ENCODE data around the gene MXI1. TPM values are rescaled to one million over a fixed set of nuclear protein-coding genes. Genes with fewer than 3 reads are reported as not detected.
A peak's percentile ranks its signal among the peaks of the same experiment; 100 is the strongest.

MXI1 gene
- total RNA-seq, 1 experiment from 2014 or later, result 16.6 TPM

- ATAC-seq, result no peak
- Mint-ChIP-seq H3K36me3 (peaks cover 45% of the 10 kb centered on the region), H3K4me3 (peak overlapping the region; percentile 95), H3K4me1 (peaks cover 32% of the 10 kb centered on the region), H3K27me3 (ENCODE audit: low read depth) (no peaks in the 10 kb centered on the region), H3K27ac (peak overlapping the region; percentile 95), H3K9me3 (no peaks in the 10 kb centered on the region)
- no peak for TF ChIP-seq RELA (CRISPR knock-in tag; IDR thresholded peaks at IDR 0.05; ENCODE audit: borderline replicate concordance)
- TF ChIP-seq CDX4 (CRISPR knock-in tag; IDR thresholded peaks at IDR 0.05; ENCODE audit: borderline replicate concordance), result no peak
- TF ChIP-seq HMGA2 (CRISPR knock-in tag; IDR thresholded peaks at IDR 0.05), result no peak
- no peak for TF ChIP-seq TCF7 (CRISPR knock-in tag; IDR thresholded peaks at IDR 0.05; ENCODE audit: low read depth)
- TF ChIP-seq ZNF671 (CRISPR knock-in tag; IDR thresholded peaks at IDR 0.05), result no peak
- no peak for TF ChIP-seq ZNF396 (CRISPR knock-in tag; IDR thresholded peaks at IDR 0.05; ENCODE audit: borderline replicate concordance)
- TF ChIP-seq KAT7 (CRISPR knock-in tag; IDR thresholded peaks at IDR 0.05; ENCODE audit: borderline replicate concordance), result no peak
- TF ChIP-seq FOXK1 (CRISPR knock-in tag; IDR thresholded peaks at IDR 0.05), result no peak
- no peak for TF ChIP-seq ESRRA (CRISPR knock-in tag; IDR thresholded peaks at IDR 0.05; ENCODE audit: borderline replicate concordance)
- DNase-seq (ENCODE audit: low spot score), result no peak
- ChIA-PET POLR2A (interaction anchor here (0.6 to 1.9 kb wide), 2 partner anchors 29 to 297 kb away, joined by 4 to 8 read pairs; no protein-coding TSS in a partner anchor), CTCF (interaction anchor here (2.9 kb wide), 1 partner anchor 243 kb away, joined by 18 read pairs; no protein-coding TSS in a partner anchor)
Measured at GRCh38 chr10:110303681-110304080, 96.3 kb downstream of the MXI1 start.

- H3K27ac Mint-ChIP-seq, result peak overlapping the region; percentile 99
- TF ChIP-seq ZNF317 (CRISPR knock-in tag; IDR thresholded peaks at IDR 0.05; ENCODE audit: borderline replicate concordance, low read depth) (no peak), ATF1 (CRISPR knock-in tag; IDR thresholded peaks at IDR 0.05) (no peak), MAX (CRISPR knock-in tag; IDR thresholded peaks at IDR 0.05) (0 out of 2 replicates have a peak, but pooled peaks have one; percentile 6), ELF4 (CRISPR knock-in tag; IDR thresholded peaks at IDR 0.05; ENCODE audit: low read depth) (peak; percentile 72; the same call in 1 of the 2 replicates), ZNF423 (CRISPR knock-in tag; IDR thresholded peaks at IDR 0.05) (peak; percentile 83), JAZF1 (CRISPR knock-in tag; IDR thresholded peaks at IDR 0.05) (no peak)
- no peaks in the 10 kb centered on the region for H3K9me3 Mint-ChIP-seq
- H3K4me1 Mint-ChIP-seq, result peaks cover 32% of the 10 kb centered on the region
- POLR2A ChIA-PET, result interaction anchor here (0.5 to 1.9 kb wide), 7 partner anchors 22 to 306 kb away, joined by 3 to 11 read pairs (median 4); no protein-coding TSS in a partner anchor
- H3K27me3 Mint-ChIP-seq (ENCODE audit: low read depth), result no peaks in the 10 kb centered on the region
- CTCF ChIA-PET, result interaction anchor here (0.6 to 2.9 kb wide), 11 partner anchors 8 to 414 kb away, joined by 3 to 18 read pairs (median 4); no protein-coding TSS in a partner anchor
- ATAC-seq, result peak; percentile 40
- H3K4me3 Mint-ChIP-seq, result peak overlapping the region; percentile 95
- H3K36me3 Mint-ChIP-seq, result peaks cover 38% of the 10 kb centered on the region
- no peak for DNase-seq (ENCODE audit: low spot score)
Measured at GRCh38 chr10:110304394-110304779, 97.0 kb downstream of the MXI1 start.

GRCh38 chr10:110304780-110305421 is 97.5 kb downstream of the MXI1 start, which contains the start of gene SMNDC1:
Gene SMNDC1, minus strand, starts transcription at chr10:110304920. Its CDS starts 1,333 bp downstream, at chr10:110303587.
- Mint-ChIP-seq H3K36me3 (peaks cover 37% of the 10 kb centered on the region), H3K4me1 (peaks cover 33% of the 10 kb centered on the region), H3K9me3 (no peaks in the 10 kb centered on the region), H3K27ac (peak within 1 kb of the TSS; percentile 99), H3K27me3 (ENCODE audit: low read depth) (no peaks in the 10 kb centered on the region), H3K4me3 (peak within 1 kb of the TSS; percentile 95)
- DNase-seq (ENCODE audit: low spot score), result peak; percentile 99
- ChIA-PET CTCF (interaction anchor here (0.5 to 2.9 kb wide), 20 partner anchors 9 to 696 kb away, joined by 3 to 18 read pairs (median 4); partner anchors contain the start of gene DUSP5), POLR2A (interaction anchor here (0.5 to 1.9 kb wide), 13 partner anchors 23 to 614 kb away, joined by 3 to 11 read pairs (median 4); partner anchors contain the start of genes BBIP1, MXI1, PDCD4 and SHOC2)
- ATAC-seq, result peak; percentile 95
- TF ChIP-seq ELF4 (CRISPR knock-in tag; IDR thresholded peaks at IDR 0.05; ENCODE audit: low read depth) (no peak), SP1 (CRISPR knock-in tag; conservative IDR thresholded peaks at IDR 0.05) (peak; percentile 77), FOXP4 (CRISPR knock-in tag; IDR thresholded peaks at IDR 0.05) (no peak), MYBL2 (CRISPR knock-in tag; IDR thresholded peaks at IDR 0.05) (peak; percentile 45; the same call in 1 of the 2 replicates), ZNF281 (CRISPR knock-in tag; IDR thresholded peaks at IDR 0.05) (no peak), ZNF423 (CRISPR knock-in tag; IDR thresholded peaks at IDR 0.05) (no peak), E2F4 (CRISPR knock-in tag; IDR thresholded peaks at IDR 0.05; ENCODE audit: borderline replicate concordance, low read depth) (no peak), CREB1 (CRISPR knock-in tag; IDR thresholded peaks at IDR 0.05) (no peak), NR1H2 (CRISPR knock-in tag; IDR thresholded peaks at IDR 0.05) (no peak), HMGA2 (CRISPR knock-in tag; IDR thresholded peaks at IDR 0.05) (no peak)
- TF ChIP-seq, protein P1, sequence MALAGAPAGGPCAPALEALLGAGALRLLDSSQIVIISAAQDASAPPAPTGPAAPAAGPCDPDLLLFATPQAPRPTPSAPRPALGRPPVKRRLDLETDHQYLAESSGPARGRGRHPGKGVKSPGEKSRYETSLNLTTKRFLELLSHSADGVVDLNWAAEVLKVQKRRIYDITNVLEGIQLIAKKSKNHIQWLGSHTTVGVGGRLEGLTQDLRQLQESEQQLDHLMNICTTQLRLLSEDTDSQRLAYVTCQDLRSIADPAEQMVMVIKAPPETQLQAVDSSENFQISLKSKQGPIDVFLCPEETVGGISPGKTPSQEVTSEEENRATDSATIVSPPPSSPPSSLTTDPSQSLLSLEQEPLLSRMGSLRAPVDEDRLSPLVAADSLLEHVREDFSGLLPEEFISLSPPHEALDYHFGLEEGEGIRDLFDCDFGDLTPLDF (CRISPR knock-in tag; IDR thresholded peaks at IDR 0.05), result no peak

Data from WTC11 (cell line).